ENCODE data around the gene TRIM17.
A peak's percentile ranks its signal among the peaks of the same experiment; 100 is the strongest.

Gene TRIM17

DNA sequence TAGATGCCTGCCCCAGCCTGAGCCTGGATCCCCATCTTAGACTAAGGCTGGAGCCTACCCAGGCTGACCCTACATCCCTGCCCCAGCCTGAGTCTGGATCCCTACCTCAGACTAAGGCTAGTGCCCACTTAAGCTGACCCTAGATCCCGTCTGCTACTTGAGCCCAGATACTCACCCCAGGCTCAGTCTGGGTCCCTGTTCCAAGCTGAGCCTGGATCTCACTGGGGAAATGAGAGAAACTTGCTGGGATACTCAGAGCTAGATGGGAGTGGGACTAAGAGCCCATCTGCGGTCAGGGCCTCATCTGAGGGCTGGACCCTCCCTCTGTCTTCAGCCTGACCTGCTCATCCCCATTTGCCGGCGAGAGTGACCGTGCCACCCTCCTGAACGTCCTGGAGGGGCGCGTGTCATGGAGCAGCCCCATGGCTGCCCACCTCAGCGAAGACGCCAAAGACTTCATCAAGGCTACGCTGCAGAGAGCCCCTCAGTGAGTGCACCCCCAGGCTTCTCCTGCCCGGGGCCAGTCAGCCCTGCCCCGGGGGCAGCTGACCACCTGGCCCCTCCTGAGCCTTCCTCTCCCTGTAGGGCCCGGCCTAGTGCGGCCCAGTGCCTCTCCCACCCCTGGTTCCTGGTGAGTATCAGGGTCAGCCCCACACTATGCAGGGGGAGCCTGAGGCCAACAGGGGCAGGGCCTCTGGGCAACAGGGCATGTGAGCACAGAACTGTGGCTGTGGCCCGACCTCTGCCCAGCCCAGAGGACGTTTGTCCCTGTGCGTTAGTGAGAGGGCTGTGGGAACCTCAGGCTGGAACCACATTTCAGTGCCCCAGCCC lies 46.8 kb downstream of the TRIM17 start:
- DNase-seq, result no peak
- H4K91ac ChIP-seq (ENCODE audit: low read length), result no peak overlapping the region
- no peaks in the 10 kb centered on the region for H3K36me3 ChIP-seq (ENCODE audit: control insufficient read depth in 1 of 2, insufficient read depth in 2 of 2, low read depth in 1 of 2, low read length in 2 of 2)
- H2AK5ac ChIP-seq (ENCODE audit: low read length, severe bottlenecking), result no peak overlapping the region
- no peaks in the 10 kb centered on the region for H3K79me1 ChIP-seq (replicated peaks; ENCODE audit: low read length, poor library complexity, severe bottlenecking)
- no peak overlapping the region for H2BK5ac ChIP-seq (ENCODE audit: low read depth, low read length, poor library complexity, severe bottlenecking)
- WGBS, result 93% methylated on average over 18 of the region's 18 CpGs
- no peak overlapping the region for H3K4me3 ChIP-seq (ENCODE audit: insufficient read depth in 1 of 2, low read depth in 1 of 2, low read length in 2 of 2)
- no peak overlapping the region for H3K4me2 ChIP-seq (ENCODE audit: low read length, poor library complexity, severe bottlenecking)
- H2BK120ac ChIP-seq (ENCODE audit: low read depth, low read length), result no peak overlapping the region
- no peak overlapping the region for H3K14ac ChIP-seq (ENCODE audit: low read length in 2 of 2)
- H3K23ac ChIP-seq (ENCODE audit: low read length in 2 of 2), result no peak overlapping the region
- H3K9ac ChIP-seq (ENCODE audit: low read length), result no peak overlapping the region
- H3K4ac ChIP-seq (ENCODE audit: low read depth in 1 of 2, low read length in 2 of 2), result no peak overlapping the region
- H3K4me1 ChIP-seq (ENCODE audit: control insufficient read depth, insufficient read depth, low read depth, low read length), result peaks cover 10% of the 10 kb centered on the region
- no peak overlapping the region for H3K27ac ChIP-seq (ENCODE audit: low read length, poor library complexity, severe bottlenecking)
- H2BK12ac ChIP-seq (ENCODE audit: low read length in 2 of 2), result no peak overlapping the region
- peaks cover 9 to 81% of the 10 kb centered on the region in 2 experiments for H3K27me3 ChIP-seq (ENCODE audit: control insufficient read depth in 1 of 2, insufficient read depth in 1 of 2, low read length in 2 of 2)
- H2AFZ ChIP-seq (ENCODE audit: low read depth, low read length), result no peak overlapping the region
- H4K8ac ChIP-seq (ENCODE audit: low read length), result no peak overlapping the region
- no peak overlapping the region for H3K18ac ChIP-seq (ENCODE audit: low read depth in 1 of 2, low read length in 2 of 2)
- no peaks in the 10 kb centered on the region for H3K9me3 ChIP-seq (ENCODE audit: control insufficient read depth, low read length)
- no peak overlapping the region for H2BK15ac ChIP-seq (ENCODE audit: low read depth, poor library complexity, severe bottlenecking)

DNA sequence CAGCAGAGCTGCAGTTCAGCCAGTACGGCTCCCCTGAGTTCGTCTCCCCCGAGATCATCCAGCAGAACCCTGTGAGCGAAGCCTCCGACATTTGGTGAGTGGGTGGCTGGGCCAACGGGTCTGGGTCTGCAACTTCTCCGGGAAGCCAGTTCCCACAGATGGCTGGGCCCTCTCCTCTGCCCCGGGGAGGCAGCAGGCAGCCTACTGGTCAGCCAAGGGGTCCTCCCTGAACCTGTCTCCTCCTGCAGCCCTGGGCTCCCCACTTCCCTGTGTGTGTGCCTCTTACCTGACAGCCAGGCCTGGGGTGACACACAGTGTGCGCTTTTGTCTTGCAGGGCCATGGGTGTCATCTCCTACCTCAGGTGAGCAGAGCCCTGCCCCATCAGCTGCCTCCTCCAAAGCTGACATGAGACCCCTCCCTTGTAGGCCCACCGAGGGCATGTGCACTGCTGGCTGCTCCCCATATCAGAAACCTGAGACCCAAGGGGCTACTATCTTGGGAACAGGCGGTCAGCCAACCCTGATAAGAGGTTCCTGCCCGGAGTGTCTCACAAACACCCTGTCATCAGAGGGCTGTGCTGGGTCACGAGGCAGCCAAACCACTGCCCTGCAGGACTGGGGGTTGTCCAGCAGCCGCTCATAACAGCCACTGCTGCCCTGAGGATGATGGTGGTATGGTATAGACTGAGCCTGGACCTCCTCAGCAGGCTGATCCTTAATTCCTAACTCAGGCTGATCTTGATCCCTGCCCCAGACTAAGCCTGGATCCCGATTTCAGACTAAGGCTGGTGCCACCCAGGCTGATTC lies 47.7 kb downstream of the TRIM17 start:
- Histone ChIP-seq H2AFZ (ENCODE audit: low read depth, low read length) (no peak overlapping the region), H3K36me3 (ENCODE audit: control insufficient read depth in 1 of 2, insufficient read depth in 2 of 2, low read depth in 1 of 2, low read length in 2 of 2) (no peaks in the 10 kb centered on the region), H3K9me3 (ENCODE audit: control insufficient read depth, low read length) (no peaks in the 10 kb centered on the region), H4K91ac (ENCODE audit: low read length) (no peak overlapping the region), H3K18ac (ENCODE audit: low read depth in 1 of 2, low read length in 2 of 2) (no peak overlapping the region), H3K79me1 (replicated peaks; ENCODE audit: low read length, poor library complexity, severe bottlenecking) (no peaks in the 10 kb centered on the region), H2BK5ac (ENCODE audit: low read depth, low read length, poor library complexity, severe bottlenecking) (no peak overlapping the region), H2BK15ac (ENCODE audit: low read depth, poor library complexity, severe bottlenecking) (no peak overlapping the region), H4K8ac (ENCODE audit: low read length) (no peak overlapping the region), H3K9ac (ENCODE audit: low read length) (no peak overlapping the region), H3K4ac (ENCODE audit: low read depth in 1 of 2, low read length in 2 of 2) (no peak overlapping the region), H3K27me3 (ENCODE audit: control insufficient read depth in 1 of 2, insufficient read depth in 1 of 2, low read length in 2 of 2) (peaks cover 9 to 81% of the 10 kb centered on the region in 2 experiments), H3K4me1 (ENCODE audit: control insufficient read depth, insufficient read depth, low read depth, low read length) (peaks cover 7% of the 10 kb centered on the region), H3K27ac (ENCODE audit: low read length, poor library complexity, severe bottlenecking) (no peak overlapping the region), H2BK12ac (ENCODE audit: low read length in 2 of 2) (no peak overlapping the region), H3K4me3 (ENCODE audit: insufficient read depth in 1 of 2, low read depth in 1 of 2, low read length in 2 of 2) (no peak overlapping the region), H3K4me2 (ENCODE audit: low read length, poor library complexity, severe bottlenecking) (no peak overlapping the region), H3K23ac (ENCODE audit: low read length in 2 of 2) (no peak overlapping the region), H3K14ac (ENCODE audit: low read length in 2 of 2) (no peak overlapping the region), H2BK120ac (ENCODE audit: low read depth, low read length) (no peak overlapping the region), H2AK5ac (ENCODE audit: low read length, severe bottlenecking) (no peak overlapping the region)
- WGBS, result 87% methylated on average over 14 of the region's 15 CpGs
- no peak for DNase-seq

- Histone ChIP-seq H4K91ac (ENCODE audit: low read length) (peak overlapping the region; percentile 7), H3K79me1 (replicated peaks; ENCODE audit: low read length, poor library complexity, severe bottlenecking) (no peaks in the 10 kb centered on the region), H2AK5ac (ENCODE audit: low read length, severe bottlenecking) (no peak overlapping the region), H3K9me3 (ENCODE audit: control insufficient read depth, low read length) (no peaks in the 10 kb centered on the region), H3K4me2 (ENCODE audit: low read length, poor library complexity, severe bottlenecking) (no peak overlapping the region), H3K4ac (ENCODE audit: low read depth in 1 of 2, low read length in 2 of 2) (no peak overlapping the region), H2BK15ac (ENCODE audit: low read depth, poor library complexity, severe bottlenecking) (no peak overlapping the region), H3K4me3 (ENCODE audit: insufficient read depth in 1 of 2, low read depth in 1 of 2, low read length in 2 of 2) (no peak overlapping the region), H3K27me3 (ENCODE audit: control insufficient read depth in 1 of 2, insufficient read depth in 1 of 2, low read length in 2 of 2) (peaks cover 9 to 80% of the 10 kb centered on the region in 2 experiments), H3K18ac (ENCODE audit: low read depth in 1 of 2, low read length in 2 of 2) (no peak overlapping the region), H3K4me1 (ENCODE audit: control insufficient read depth, insufficient read depth, low read depth, low read length) (peaks cover 7% of the 10 kb centered on the region), H2BK5ac (ENCODE audit: low read depth, low read length, poor library complexity, severe bottlenecking) (no peak overlapping the region), H4K8ac (ENCODE audit: low read length) (no peak overlapping the region), H3K27ac (ENCODE audit: low read length, poor library complexity, severe bottlenecking) (no peak overlapping the region), H2BK120ac (ENCODE audit: low read depth, low read length) (no peak overlapping the region), H3K23ac (ENCODE audit: low read length in 2 of 2) (no peak overlapping the region), H3K36me3 (ENCODE audit: control insufficient read depth in 1 of 2, insufficient read depth in 2 of 2, low read depth in 1 of 2, low read length in 2 of 2) (no peaks in the 10 kb centered on the region), H2BK12ac (ENCODE audit: low read length in 2 of 2) (no peak overlapping the region), H2AFZ (ENCODE audit: low read depth, low read length) (no peak overlapping the region), H3K9ac (ENCODE audit: low read length) (no peak overlapping the region), H3K14ac (ENCODE audit: low read length in 2 of 2) (no peak overlapping the region)
- no peak for DNase-seq
- 69% methylated on average over 25 of the region's 25 CpGs for WGBS
Measured at GRCh38 chr1:228367798-228368791, 48.6 kb downstream of the TRIM17 start.

Data from mesenchymal stem cell (in vitro differentiated cells and primary cell).